PC-3 (cell line): ENCODE measurements around the gene KISS1R. TPM values are rescaled to one million over a fixed set of nuclear protein-coding genes. Genes with fewer than 3 reads are reported as not detected.
A peak's percentile ranks its signal among the peaks of the same experiment; 100 is the strongest.

Experiments
- ATAC-seq: fragments of 200-7000 bp; cut with Tn5 transposase; 2 replicates; pipeline ENCODE4 v1.9.1; 2020; ENCODE audit warnings: mild to moderate bottlenecking, moderate library complexity
- BruUV-seq: library from RNA; stranded (reverse); fragments of 400-500 nt; replicated peaks from 2 replicates; lab custom pipeline; 2021; lab: Mats Ljungman, UMichigan
- CTCF ChIA-PET: fragments of 300-600 bp; sonication (Branson Sonifier 250); formaldehyde crosslinking; loops from one replicate; lab custom pipeline; 2022; ENCODE audit warnings: antibody characterized with exemption; lab: Charles Lee
- POLR2A ChIA-PET: fragments of 300-600 bp; sonication (Branson Sonifier 250); formaldehyde crosslinking; loops from one replicate; lab custom pipeline; 2022; ENCODE audit warnings: antibody characterized with exemption; ENCODE audit not compliant: unreplicated experiment; lab: Charles Lee
- DNase-seq: peaks from one replicate; pipeline ENCODE4 v3.0.0-alpha.2; 2015
- H2AFZ ChIP-seq: fragments of 300-600 bp; sonication (generic); 2 replicates; pipeline ENCODE4 v1.6.0; 2016; ENCODE audit warnings: antibody characterized with exemption, low read length
- H3F3A ChIP-seq: fragments of 300-600 bp; sonication (generic); one replicate; pipeline ENCODE4 v1.6.0; 2017; ENCODE audit warnings: antibody characterized with exemption, low read length, control low read depth, mild to moderate bottlenecking; ENCODE audit not compliant: unreplicated experiment
- H3K27ac ChIP-seq: fragments of 300-600 bp; sonication (generic); 2 replicates; pipeline ENCODE4 v1.5.1; 2016; ENCODE audit warnings: mild to moderate bottlenecking, low read length
- H3K27me3 ChIP-seq: fragments of 300-600 bp; sonication (generic); 2 replicates; pipeline ENCODE4 v1.6.1; 2016; ENCODE audit warnings: low read length, mixed read lengths
- H3K36me3 ChIP-seq: fragments of 300-600 bp; sonication (generic); 2 replicates; pipeline ENCODE4 v1.6.1; 2016; ENCODE audit warnings: low read depth, mixed run types, low read length, mixed read lengths
- H3K4me1 ChIP-seq: fragments of 300-600 bp; sonication (generic); 2 replicates; pipeline ENCODE4 v1.5.1; 2016; ENCODE audit warnings: low read length; ENCODE audit not compliant: insufficient read depth
- H3K4me2 ChIP-seq: fragments of 300-600 bp; sonication (generic); 2 replicates; pipeline ENCODE4 v1.6.0; 2016; ENCODE audit warnings: low read length
- H3K4me3 ChIP-seq: fragments of 300-600 bp; sonication (generic); 2 replicates; pipeline ENCODE4 v1.5.1; 2016; ENCODE audit warnings: mild to moderate bottlenecking, low read length, mixed read lengths
- H3K79me2 ChIP-seq: fragments of 300-600 bp; sonication (generic); 2 replicates; pipeline ENCODE4 v1.6.1; 2017; ENCODE audit warnings: low read length, mixed read lengths
- H3K9ac ChIP-seq: fragments of 300-600 bp; sonication (generic); 2 replicates; pipeline ENCODE4 v1.6.0; 2016; ENCODE audit warnings: mild to moderate bottlenecking, low read length
- H3K9me2 ChIP-seq: fragments of 300-600 bp; sonication (generic); replicated peaks from 2 replicates; pipeline ENCODE4 v1.6.1; 2016; ENCODE audit warnings: mixed run types, low read length, mixed read lengths
- H3K9me3 ChIP-seq: fragments of 300-600 bp; sonication (generic); 2 replicates; pipeline ENCODE4 v1.6.1; 2016; ENCODE audit warnings: low read length, mixed read lengths
- H4K20me1 ChIP-seq: fragments of 300-600 bp; sonication (generic); 2 replicates; pipeline ENCODE4 v1.6.1; 2016; ENCODE audit warnings: low read length, mixed read lengths
- EZH2 ChIP-seq: fragments of 300-600 bp; sonication (generic); IDR thresholded peaks from one replicate; pipeline ENCODE4 v1.6.1; 2017; ENCODE audit warnings: antibody characterized with exemption, mild to moderate bottlenecking, low read length; ENCODE audit not compliant: unreplicated experiment
- EZH2phosphoT487 ChIP-seq: fragments of 300-600 bp; sonication (generic); IDR thresholded peaks from 2 replicates; pipeline ENCODE4 v1.6.1; 2018; ENCODE audit warnings: mild to moderate bottlenecking, antibody characterized with exemption, low read length, borderline replicate concordance
- intact Hi-C: fragments of 100-400 bp; cut with micrococcal nuclease; formaldehyde crosslinking; loops from 2 replicates; pipeline ENCODE4 v1.9.0; 2023
- total RNA-seq: library from RNA; depleted of rRNA; stranded (reverse); fragments of >200 nt; gene quantifications from 2 replicates; pipeline ENCODE4 v1.2.3, GENCODE V29; 2014
- TF ChIP-seq, protein P1 (sequence below): fragments of 300-600 bp; sonication (generic); conservative IDR thresholded peaks from 2 replicates; pipeline ENCODE4 v1.5.1; 2017; ENCODE audit warnings: antibody characterized with exemption, low read depth, mild to moderate bottlenecking, low read length

KISS1R gene
- total RNA-seq, 1 experiment from 2014 or later = 3.9 TPM

DNA sequence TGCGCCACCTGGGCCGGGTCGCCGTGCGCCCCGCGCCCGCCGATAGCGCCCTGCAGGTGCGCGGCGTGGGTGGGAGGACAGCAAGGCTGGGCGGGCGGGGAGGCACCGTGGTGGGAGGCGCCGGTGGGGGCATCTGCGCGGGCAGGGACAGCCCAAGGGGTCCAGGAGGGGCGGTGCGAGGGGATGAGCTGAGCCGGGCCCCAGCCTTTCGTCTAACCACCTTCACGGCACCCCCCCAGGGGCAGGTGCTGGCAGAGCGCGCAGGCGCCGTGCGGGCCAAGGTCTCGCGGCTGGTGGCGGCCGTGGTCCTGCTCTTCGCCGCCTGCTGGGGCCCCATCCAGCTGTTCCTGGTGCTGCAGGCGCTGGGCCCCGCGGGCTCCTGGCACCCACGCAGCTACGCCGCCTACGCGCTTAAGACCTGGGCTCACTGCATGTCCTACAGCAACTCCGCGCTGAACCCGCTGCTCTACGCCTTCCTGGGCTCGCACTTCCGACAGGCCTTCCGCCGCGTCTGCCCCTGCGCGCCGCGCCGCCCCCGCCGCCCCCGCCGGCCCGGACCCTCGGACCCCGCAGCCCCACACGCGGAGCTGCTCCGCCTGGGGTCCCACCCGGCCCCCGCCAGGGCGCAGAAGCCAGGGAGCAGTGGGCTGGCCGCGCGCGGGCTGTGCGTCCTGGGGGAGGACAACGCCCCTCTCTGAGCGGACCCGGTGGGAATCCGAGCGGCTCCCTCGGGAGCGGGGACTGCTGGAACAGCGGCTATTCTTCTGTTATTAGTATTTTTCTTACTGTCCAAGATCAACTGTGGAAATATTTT is 3.1 kb downstream of the KISS1R start:
- Histone ChIP-seq H3F3A (no peaks in the 10 kb centered on the region), H2AFZ (peak overlapping the region; percentile 63), H3K4me3 (peak overlapping the region; percentile 61), H3K27me3 (peaks cover 7% of the 10 kb centered on the region; the same call in 1 of the 2 replicates), H3K4me2 (peak overlapping the region; percentile 70), H3K36me3 (no peaks in the 10 kb centered on the region), H4K20me1 (no peaks in the 10 kb centered on the region), H3K27ac (no peak overlapping the region), H3K9ac (no peak overlapping the region), H3K9me2 (no peaks in the 10 kb centered on the region), H3K9me3 (no peaks in the 10 kb centered on the region), H3K4me1 (peaks cover 4% of the 10 kb centered on the region; the same call in 1 of the 2 replicates), H3K79me2 (no peaks in the 10 kb centered on the region)
- DNase-seq = peak; percentile 38
- no TSS peak for BruUV-seq
- intact Hi-C loops = no loop called here
- ATAC-seq = peak; percentile 31
- ChIA-PET POLR2A (no interaction called here), CTCF (no interaction called here)
- TF ChIP-seq EZH2phosphoT487 (no peak), EZH2 (no peak)
- TF ChIP-seq, protein P1, sequence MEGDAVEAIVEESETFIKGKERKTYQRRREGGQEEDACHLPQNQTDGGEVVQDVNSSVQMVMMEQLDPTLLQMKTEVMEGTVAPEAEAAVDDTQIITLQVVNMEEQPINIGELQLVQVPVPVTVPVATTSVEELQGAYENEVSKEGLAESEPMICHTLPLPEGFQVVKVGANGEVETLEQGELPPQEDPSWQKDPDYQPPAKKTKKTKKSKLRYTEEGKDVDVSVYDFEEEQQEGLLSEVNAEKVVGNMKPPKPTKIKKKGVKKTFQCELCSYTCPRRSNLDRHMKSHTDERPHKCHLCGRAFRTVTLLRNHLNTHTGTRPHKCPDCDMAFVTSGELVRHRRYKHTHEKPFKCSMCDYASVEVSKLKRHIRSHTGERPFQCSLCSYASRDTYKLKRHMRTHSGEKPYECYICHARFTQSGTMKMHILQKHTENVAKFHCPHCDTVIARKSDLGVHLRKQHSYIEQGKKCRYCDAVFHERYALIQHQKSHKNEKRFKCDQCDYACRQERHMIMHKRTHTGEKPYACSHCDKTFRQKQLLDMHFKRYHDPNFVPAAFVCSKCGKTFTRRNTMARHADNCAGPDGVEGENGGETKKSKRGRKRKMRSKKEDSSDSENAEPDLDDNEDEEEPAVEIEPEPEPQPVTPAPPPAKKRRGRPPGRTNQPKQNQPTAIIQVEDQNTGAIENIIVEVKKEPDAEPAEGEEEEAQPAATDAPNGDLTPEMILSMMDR = no peak

DNA sequence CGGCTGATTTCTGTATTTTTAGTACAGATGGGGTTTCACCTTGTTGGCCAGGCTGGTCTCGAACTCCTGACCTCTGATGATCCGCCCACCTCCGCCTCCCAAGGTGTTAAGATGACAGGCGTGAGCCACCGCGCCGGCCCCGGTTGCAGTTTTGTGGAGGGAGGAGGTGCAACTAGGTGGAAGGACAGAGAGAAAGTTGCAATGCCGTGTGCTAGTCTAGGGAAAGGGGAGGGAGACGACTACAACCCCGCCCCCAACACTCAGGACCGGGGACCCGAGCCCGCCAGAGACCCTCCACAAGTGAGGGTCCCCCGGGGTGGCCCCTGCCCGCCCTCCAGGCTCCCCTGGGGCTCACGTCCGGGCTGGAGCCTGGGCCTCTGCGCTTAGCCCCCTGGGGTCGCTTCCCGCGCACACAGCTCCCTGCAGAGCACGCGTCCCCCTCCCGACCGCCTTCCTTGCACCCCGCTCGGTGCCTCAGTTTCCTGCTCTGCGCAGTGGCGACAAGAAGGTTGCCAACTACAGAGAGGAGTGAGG is 7.5 kb downstream of the KISS1R start:
- intact Hi-C loops = loop anchor here (1.0 kb wide), 1 partner anchor 58 kb away; no protein-coding TSS in a partner anchor
- Histone ChIP-seq H2AFZ (peak overlapping the region; percentile 86), H3K9me3 (no peaks in the 10 kb centered on the region), H3K4me2 (peak overlapping the region; percentile 95), H3K9ac (peak overlapping the region; percentile 51), H3K4me3 (peak overlapping the region; percentile 81), H3K36me3 (no peaks in the 10 kb centered on the region), H3K79me2 (0 out of 2 replicates have a peak, but pooled peaks cover 3% of the 10 kb centered on the region), H3K9me2 (no peaks in the 10 kb centered on the region), H4K20me1 (no peaks in the 10 kb centered on the region), H3K4me1 (no peaks in the 10 kb centered on the region; the same call in 1 of the 2 replicates), H3F3A (no peaks in the 10 kb centered on the region), H3K27me3 (no peaks in the 10 kb centered on the region), H3K27ac (0 out of 2 replicates have a peak overlapping the region, but pooled peaks have one; percentile 39)
- TF ChIP-seq, protein P1 = no peak
- TF ChIP-seq EZH2 = no peak
- TF ChIP-seq EZH2phosphoT487 = no peak
- ChIA-PET POLR2A (no interaction called here), CTCF (interaction anchor here (0.5 kb wide), 1 partner anchor 46 kb away, joined by 4 read pairs; no protein-coding TSS in a partner anchor)
- no peak for ATAC-seq
- BruUV-seq = no TSS peak
- peak; percentile 14 for DNase-seq
